Measurements from ENCODE around the gene DGKD.

Gene DGKD

DNA sequence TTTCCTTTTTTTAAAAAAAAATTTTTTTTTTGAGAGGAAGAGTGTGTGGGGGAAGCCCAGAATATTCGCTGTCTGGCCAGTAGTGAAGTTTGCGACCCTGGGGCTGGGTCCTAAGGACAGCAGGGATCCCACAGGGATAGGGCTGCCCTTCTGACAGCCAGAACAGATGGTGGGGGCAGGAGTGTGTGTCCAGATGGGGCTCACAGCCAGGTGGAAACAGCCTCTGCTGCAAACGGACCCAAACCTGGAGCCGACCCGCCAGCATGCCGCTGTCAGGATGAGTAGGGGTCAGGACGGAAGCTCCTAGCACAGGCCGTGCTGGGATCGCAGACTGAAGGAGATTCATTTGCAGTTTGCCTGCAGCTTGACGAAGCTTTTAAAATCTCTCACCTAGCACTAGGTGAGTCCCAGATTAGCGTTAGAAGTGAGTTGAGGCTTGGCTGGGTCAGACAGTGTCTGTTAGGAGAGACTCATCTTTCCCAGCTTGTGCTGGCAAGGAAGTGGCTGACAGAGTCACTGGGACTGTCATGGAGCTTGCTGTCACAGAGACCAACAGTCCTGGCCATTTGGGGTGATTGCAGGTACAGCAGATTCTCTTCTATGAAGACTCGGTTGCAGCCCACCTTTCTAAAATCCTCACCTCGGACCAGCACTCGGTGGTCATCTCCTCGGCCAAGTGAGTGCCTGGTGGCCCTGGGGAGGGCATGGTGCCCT is 93.4 kb downstream of the DGKD start:
- H3K4me3 ChIP-seq (ENCODE audit: low read length) = no peak overlapping the region
- no peak for DNase-seq (ENCODE audit: low read depth)
- no peak for TF ChIP-seq CTCF (IDR thresholded peaks at IDR 0.05; ENCODE audit: insufficient read depth, low read depth, low read length, missing control alignments)

DNA sequence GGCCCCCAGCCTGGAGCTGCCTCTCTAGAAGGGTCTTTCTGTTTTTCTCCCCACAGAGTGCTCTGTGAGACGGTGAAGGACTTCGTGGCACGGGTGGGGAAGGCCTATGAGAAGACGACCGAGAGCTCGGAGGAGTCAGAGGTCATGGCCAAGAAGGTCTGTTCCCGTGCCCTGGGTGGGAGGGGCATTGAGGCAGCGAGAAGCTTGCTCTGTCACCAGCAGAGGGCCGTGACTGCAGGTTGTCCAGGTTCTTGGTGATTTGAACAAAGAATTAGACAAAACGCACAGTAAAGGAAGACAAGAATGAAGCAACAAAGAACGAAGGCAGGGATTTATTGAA is 93.9 kb downstream of the DGKD start:
- TF ChIP-seq CTCF (IDR thresholded peaks at IDR 0.05; ENCODE audit: insufficient read depth, low read depth, low read length, missing control alignments) = peak; percentile 33

GRCh38 chr2:233448575-233448974 is 94.3 kb downstream of the DGKD start:
- DNase-seq (ENCODE audit: low read depth) = no peak
- no peak overlapping the region for H3K4me3 ChIP-seq (ENCODE audit: low read length)
- no peak for TF ChIP-seq CTCF (IDR thresholded peaks at IDR 0.05; ENCODE audit: insufficient read depth, low read depth, low read length, missing control alignments)

More for the DNA sequence above, 93.9 kb downstream of the DGKD start:
- DNase-seq (ENCODE audit: low read depth) = peak; percentile 11
- no peak overlapping the region for H3K4me3 ChIP-seq (ENCODE audit: low read length)

DNA sequence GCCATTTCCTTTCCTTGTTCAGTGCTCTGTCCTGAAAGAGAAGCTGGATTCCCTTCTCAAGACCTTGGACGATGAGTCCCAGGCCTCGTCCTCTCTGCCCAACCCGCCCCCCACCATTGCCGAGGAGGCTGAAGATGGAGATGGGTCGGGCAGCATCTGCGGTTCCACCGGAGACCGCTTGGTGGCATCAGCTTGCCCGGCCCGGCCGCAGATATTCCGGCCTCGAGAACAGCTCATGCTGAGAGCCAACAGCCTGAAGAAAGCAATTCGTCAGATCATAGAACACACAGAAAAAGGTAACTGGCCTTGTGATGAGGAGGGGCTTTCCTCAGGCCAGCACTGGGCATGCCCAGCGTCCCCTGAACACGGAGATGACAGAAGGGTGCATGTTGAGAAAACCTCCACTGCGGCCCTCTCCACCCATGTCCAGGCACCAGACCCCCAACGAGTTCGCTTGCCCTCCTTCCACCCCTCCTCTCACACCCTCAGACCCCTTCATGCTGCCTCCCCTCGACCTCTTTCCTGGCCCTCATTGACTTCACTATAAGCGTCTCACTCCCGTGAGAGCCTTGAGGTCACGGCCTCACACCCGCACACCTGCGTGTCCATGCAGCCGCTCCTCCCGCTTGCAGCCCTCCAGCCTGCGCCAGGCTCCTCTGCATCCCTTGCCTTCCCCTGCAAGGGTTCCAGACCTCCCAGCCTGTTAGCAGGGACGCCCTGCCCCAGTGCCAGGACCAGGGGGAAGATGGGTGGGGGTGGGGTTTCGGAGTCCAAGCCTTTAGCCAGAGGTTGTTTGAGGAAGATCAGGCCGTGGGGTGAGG is 95.0 kb downstream of the DGKD start:
- peak; percentile 53 for DNase-seq (ENCODE audit: low read depth)
- TF ChIP-seq CTCF (IDR thresholded peaks at IDR 0.05; ENCODE audit: insufficient read depth, low read depth, low read length, missing control alignments) = peak; percentile 85
- H3K4me3 ChIP-seq (ENCODE audit: low read length) = no peak overlapping the region

DNA sequence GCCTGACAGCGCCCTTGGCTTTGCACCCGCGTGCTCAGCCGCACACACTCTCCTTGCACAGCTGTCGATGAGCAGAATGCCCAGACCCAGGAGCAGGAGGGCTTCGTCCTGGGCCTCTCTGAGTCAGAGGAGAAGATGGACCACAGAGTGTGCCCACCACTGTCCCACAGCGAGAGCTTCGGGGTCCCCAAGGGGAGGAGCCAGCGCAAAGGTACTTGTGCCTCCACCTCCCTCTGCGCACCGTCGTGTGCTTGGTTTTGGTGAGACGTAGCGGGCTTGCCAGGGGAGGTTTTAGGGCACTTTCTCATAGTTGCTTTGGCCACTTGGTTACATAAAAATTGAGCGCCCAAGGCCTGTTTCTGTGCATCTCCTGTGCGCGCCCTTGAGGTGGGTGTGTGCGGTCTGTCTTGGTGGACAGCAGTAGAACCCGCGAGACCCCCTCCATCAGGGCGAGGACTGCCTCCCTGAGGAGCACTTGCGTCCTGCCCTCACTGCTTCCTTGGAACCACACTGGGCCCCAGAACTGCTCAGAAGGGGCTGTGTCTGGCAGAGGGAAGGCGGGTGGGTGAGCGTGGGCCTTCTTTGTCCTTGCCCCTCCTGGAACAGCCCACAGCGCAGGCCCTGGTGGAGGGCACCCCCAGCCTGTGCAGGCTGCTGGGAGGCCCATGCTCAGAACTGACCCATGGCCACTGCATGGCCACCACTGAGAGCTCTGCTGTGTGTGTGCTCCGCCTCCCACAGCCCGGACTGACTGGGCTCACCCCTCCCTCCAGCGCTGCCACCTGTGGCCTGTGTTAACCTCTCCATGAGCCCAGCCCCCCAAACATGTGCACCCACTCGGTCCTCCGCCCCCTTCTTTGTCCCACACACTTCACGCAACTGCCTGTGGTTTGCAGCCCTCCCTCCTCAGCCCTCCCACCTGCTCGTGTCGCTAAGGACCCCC is 95.9 kb downstream of the DGKD start:
- DNase-seq (ENCODE audit: low read depth) = no peak
- TF ChIP-seq CTCF (IDR thresholded peaks at IDR 0.05; ENCODE audit: insufficient read depth, low read depth, low read length, missing control alignments) = no peak
- H3K4me3 ChIP-seq (ENCODE audit: low read length) = no peak overlapping the region

- H3K4me3 ChIP-seq (ENCODE audit: low read length) = no peak overlapping the region
- no peak for DNase-seq (ENCODE audit: low read depth)
- no peak for TF ChIP-seq CTCF (IDR thresholded peaks at IDR 0.05; ENCODE audit: insufficient read depth, low read depth, low read length, missing control alignments)
These were observed 96.7 kb downstream of the DGKD start for GRCh38 chr2:233450864-233451575.
